Mucosa of descending colon (tissue), 3 donors: ENCODE measurements around the gene SORBS1. TPM values are rescaled to one million over a fixed set of nuclear protein-coding genes. Genes with fewer than 3 reads are reported as not detected.

Experiments used
- ATAC-seq: fragments of 200-7000 bp; cut with Tn5 transposase; one replicate; pipeline ENCODE4 v1.9.1; 2020; ENCODE audit warnings: mild to moderate bottlenecking, moderate library complexity
- DNase-seq, 3 donors: peaks; one replicate each; pipeline ENCODE4 v3.0.0-alpha.2; 2020
- H3K36me3 ChIP-seq: fragments of 200-600 bp; one replicate; pipeline ENCODE4 v1.8.0; 2021; ENCODE audit warnings: low read depth, mild to moderate bottlenecking
- H3K4me1 ChIP-seq: fragments of 200-600 bp; one replicate; pipeline ENCODE4 v1.8.0; 2021; ENCODE audit warnings: low read depth, mild to moderate bottlenecking
- H3K4me3 ChIP-seq: fragments of 200-600 bp; one replicate; pipeline ENCODE4 v1.8.0; 2021; ENCODE audit warnings: mild to moderate bottlenecking
- H3K9me3 ChIP-seq: fragments of 200-600 bp; one replicate; pipeline ENCODE4 v1.8.0; 2021; ENCODE audit warnings: mild to moderate bottlenecking
- intact Hi-C, 2 donors: fragments of 100-400 bp; cut with DNase I in 1 of 2; cut with micrococcal nuclease in 1 of 2; formaldehyde crosslinking; loops; one replicate each; pipeline versions ENCODE4 v1.11.0 to v1.11.1; 2022; cut with DNase I, micrococcal nuclease
- total RNA-seq, 3 donors: library from RNA; stranded (reverse); fragmentation: NEBNext Ultra II Directional in 2 of 3; extraction: Animal tissue kit (Norgen Biotek cat#: 25700) in 2 of 3; gene quantifications; one replicate each; pipeline versions ENCODE4 v1.2.1 to v1.2.4, GENCODE V29; 2021 to 2023
- TF ChIP-seq, protein P1 (sequence below): fragments of 200-600 bp; IDR thresholded peaks from one replicate; pipeline ENCODE4 v1.8.0; 2022; ENCODE audit warnings: antibody characterized with exemption, mild to moderate bottlenecking
- donor health status: DM: no; HTN: no; CAD: no; lungs with moderate emphysema.
- donor health status: DM: no; HTN: no; CAD: no.
- donor health status: DM: no; HTN: yes; CAD: no.

The SORBS1 gene
- total RNA-seq, 3 donors from 2014 or later: 48.9 to 699 (median 99.3) TPM

DNA sequence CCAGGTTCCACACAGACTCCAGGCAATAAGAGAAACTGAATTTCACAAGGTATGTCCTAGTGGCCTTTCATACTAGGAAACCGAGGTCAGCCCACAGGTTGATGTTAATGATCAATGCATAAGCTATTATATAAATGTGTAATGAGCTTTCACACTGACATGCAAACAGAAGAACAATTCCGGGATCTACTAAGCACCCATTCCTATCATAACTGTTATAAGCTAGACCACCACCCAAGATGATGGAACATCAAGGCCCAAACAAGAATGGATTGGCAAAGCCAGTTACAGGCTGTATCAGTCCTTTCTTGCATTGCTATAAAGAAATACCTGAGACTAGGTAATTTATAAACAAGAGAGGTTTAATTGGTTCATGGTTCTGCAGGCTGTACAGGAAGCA is 15.2 kb downstream of the SORBS1 start:
- intact Hi-C loops: no loop called here
- Histone ChIP-seq H3K36me3 (no peaks in the 10 kb centered on the region), H3K4me1 (peaks cover 14% of the 10 kb centered on the region), H3K9me3 (no peaks in the 10 kb centered on the region), H3K4me3 (no peak overlapping the region)
- ATAC-seq (no peak), DNase-seq (no peak)
- TF ChIP-seq, protein P1, sequence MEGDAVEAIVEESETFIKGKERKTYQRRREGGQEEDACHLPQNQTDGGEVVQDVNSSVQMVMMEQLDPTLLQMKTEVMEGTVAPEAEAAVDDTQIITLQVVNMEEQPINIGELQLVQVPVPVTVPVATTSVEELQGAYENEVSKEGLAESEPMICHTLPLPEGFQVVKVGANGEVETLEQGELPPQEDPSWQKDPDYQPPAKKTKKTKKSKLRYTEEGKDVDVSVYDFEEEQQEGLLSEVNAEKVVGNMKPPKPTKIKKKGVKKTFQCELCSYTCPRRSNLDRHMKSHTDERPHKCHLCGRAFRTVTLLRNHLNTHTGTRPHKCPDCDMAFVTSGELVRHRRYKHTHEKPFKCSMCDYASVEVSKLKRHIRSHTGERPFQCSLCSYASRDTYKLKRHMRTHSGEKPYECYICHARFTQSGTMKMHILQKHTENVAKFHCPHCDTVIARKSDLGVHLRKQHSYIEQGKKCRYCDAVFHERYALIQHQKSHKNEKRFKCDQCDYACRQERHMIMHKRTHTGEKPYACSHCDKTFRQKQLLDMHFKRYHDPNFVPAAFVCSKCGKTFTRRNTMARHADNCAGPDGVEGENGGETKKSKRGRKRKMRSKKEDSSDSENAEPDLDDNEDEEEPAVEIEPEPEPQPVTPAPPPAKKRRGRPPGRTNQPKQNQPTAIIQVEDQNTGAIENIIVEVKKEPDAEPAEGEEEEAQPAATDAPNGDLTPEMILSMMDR: no peak

DNA sequence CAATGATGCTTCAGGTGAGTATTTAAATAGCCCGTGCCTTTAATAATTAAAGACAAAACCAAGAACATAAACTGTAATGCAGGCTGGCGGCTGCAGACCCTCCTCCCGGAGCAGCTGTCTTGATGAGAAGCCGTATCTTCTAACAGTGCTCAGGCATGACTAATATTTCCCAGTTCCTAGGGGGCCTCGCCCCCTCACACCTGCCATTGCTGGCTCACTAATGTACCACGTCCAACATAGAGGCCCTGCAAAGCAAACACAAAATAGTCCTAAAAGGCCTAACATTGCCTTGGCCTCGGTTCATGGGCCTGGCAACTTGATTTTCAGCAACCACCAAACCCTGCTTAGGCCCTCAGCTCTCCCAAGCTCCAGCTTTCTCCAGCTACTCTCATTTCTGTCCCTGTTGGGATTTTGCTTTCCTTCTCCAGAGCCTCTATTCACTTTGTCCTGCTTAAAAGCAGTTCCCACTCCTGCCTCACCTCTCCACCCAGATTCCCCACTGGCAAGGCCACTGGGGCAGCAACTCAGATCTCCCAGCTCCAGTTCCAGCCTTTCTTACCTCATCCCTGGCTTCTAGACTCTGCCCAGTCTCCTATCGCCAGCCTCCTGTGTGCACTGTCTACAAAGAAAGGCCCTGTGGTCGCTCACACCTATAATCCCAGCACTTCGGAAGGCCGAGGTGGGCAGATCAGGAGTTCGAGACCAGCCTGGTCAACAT is 16.2 kb downstream of the SORBS1 start:
- no peak overlapping the region for H3K4me3 ChIP-seq
- intact Hi-C loops: no loop called here
- no peaks in the 10 kb centered on the region for H3K36me3 ChIP-seq
- DNase-seq (no peak), ATAC-seq (peak; percentile 11)
- no peaks in the 10 kb centered on the region for H3K9me3 ChIP-seq
- TF ChIP-seq, protein P1: no peak
- H3K4me1 ChIP-seq: peaks cover 16% of the 10 kb centered on the region

DNA sequence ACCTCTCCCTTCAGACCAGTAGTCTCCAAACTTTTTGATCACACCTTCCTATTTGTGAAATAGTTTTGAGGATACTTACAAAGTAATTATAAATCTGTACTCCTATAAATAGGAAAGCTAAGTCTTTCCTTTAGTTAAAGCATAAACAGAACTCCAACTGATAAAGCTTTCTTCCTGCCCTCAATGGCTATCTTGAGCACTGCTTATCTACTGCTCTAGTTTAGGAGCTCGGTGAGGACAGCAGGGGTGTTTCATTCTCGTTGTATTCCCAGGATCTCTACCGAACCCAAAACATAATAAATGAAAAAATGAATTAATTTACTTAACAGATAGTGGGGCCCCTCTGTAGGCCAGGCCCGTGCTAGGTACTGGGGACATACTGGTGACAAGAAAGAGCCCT is 17.7 kb downstream of the SORBS1 start:
- DNase-seq: no peak
- H3K9me3 ChIP-seq: no peaks in the 10 kb centered on the region
- peaks cover 26% of the 10 kb centered on the region for H3K4me1 ChIP-seq
- H3K36me3 ChIP-seq: no peaks in the 10 kb centered on the region
- H3K4me3 ChIP-seq: no peak overlapping the region
- intact Hi-C loops: no loop called here
- ATAC-seq: no peak
- TF ChIP-seq, protein P1: no peak

DNA sequence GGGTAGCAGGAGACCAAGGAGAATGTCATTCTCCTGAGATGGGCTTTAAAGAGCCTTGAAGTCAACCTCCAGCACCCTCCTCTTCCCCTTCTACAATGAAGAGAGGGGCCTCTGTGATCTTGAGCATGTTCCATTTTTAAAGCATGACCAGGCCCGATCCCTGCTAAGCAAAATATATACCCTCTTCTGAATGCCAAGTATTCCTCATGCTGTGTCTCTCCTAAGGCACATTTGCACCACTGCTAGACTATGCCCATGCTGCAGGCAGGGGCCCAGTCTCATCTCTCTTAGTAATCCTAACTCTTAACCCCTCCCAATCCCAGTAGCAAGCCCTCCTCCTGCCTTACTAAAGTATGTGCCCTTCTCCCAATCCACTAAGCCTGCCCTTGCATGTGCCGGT is 18.4 kb downstream of the SORBS1 start:
- no peak for ATAC-seq
- DNase-seq: no peak
- H3K9me3 ChIP-seq: no peaks in the 10 kb centered on the region
- H3K36me3 ChIP-seq: no peaks in the 10 kb centered on the region
- no peak overlapping the region for H3K4me3 ChIP-seq
- H3K4me1 ChIP-seq: peaks cover 26% of the 10 kb centered on the region
- intact Hi-C loops: no loop called here
- TF ChIP-seq, protein P1: no peak

DNA sequence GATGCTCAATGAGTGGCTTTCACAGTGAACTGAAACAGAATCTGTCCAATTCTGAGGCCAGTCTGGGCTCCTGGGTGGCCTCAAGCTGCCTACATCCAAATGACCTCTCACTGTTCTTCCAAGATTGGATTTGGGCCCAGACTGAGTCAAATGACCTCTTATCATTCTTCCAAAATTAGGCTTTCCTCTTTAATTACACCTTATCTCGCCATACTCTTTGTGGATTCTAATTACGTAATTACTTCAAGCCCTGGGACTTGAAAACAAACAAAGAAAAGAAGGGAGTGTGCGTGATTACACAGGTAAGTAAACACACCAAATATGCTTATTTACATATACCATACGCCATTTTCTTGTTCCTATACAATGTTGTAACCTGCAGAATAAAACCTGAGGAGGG is 18.8 kb downstream of the SORBS1 start:
- Histone ChIP-seq H3K4me1 (peaks cover 23% of the 10 kb centered on the region), H3K4me3 (no peak overlapping the region), H3K36me3 (no peaks in the 10 kb centered on the region), H3K9me3 (no peaks in the 10 kb centered on the region)
- ATAC-seq (peak; percentile 67), DNase-seq (no peak)
- TF ChIP-seq, protein P1: no peak
- intact Hi-C loops: no loop called here
